NCI-H1436 (cell line): ENCODE results near the gene TMPRSS3.

ENCODE experiments used
- DNase-seq: peaks from one replicate; lab custom pipeline; 2025; lab: John Stamatoyannopoulos, UW

TMPRSS3 gene

DNA sequence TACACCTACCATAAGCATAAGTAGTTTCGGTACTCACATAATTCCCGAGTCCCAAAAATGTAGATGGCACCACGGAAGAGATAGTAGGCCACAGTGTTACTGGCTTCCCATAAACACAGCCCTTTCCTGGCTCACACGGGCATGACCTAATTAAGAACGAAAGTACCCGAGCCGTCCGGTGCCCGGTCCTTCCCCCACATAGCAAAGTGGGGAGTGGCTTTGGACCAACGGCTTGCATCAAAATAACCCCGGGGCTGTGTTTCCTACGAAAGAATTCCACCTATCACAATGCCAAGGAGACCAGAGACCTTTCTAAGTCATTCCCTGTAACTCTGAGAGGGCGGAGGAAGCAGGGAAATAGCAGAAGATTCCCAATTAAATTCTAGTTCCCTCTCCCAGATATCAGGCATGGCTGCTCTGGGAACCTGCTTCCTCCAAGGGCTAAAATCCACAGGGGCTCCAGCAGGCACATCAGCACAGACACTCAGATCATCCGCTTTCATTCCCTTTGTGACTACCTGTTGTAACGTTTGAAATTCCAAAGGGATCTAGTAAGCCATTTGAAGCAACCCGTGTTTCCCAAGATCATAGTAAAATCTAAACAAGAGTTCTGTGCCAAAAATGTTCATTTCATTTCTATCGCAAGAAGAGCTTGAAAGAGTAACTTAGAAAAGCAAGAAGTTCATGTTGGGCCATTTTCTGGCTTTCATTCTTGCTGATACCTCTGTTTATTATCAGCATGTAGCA is at the start of gene TMPRSS3:
Gene TMPRSS3, minus strand, starts transcription at position 148 of the 747 bp plus-strand sequence. CDS start 635 bp downstream, outside the sequence.
- no peak for DNase-seq

DNA sequence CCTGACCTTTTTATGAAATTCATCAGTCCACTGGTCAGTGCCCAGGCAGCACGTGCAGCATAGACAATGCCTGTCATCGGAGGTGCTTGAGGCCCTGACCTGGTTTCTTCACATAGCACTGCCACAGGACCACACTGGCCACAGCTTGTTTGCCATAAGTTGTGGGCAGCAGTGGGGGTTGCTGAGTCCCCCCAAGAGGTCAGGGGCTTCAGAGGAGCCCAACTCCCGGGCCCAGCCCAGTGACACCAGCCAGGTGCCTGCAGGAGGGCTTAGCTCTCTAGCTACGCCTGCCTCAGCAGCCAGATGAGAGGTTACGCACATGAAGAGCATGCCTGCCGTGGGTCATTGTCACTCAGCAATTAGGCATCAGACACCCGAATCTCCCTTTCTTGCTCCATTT is 49.5 kb upstream of the TMPRSS3 start:
- DNase-seq, result no peak

GRCh38 chr21:42444745-42445059 is 48.9 kb upstream of the TMPRSS3 start:
- no peak for DNase-seq

- no peak for DNase-seq
These were observed 48.3 kb upstream of the TMPRSS3 start for GRCh38 chr21:42443876-42444744.

GRCh38 chr21:42443181-42443785 is 47.4 kb upstream of the TMPRSS3 start:
- DNase-seq, result no peak

DNA sequence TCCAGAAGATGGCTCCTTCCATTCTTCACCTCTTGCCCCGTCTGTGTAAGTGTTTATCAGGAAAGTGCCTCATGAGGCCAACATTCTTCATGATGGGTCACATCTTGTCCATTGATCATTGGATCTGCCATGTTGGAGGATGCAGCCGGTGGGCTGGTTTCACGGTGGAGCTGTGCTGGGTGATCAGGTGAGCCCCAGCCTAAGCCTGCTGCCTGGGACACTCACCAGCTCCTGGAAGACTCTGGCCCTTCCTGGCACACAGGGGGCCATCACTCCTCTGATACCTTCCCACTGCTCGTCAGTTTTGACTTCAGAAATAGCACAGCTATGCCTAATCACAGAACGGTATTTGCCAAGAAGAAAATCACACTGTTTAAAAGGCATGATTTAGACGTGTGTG is 46.1 kb upstream of the TMPRSS3 start:
- no peak for DNase-seq

- no peak for DNase-seq
These were observed 44.4 kb upstream of the TMPRSS3 start for GRCh38 chr21:42440187-42440792.

DNA sequence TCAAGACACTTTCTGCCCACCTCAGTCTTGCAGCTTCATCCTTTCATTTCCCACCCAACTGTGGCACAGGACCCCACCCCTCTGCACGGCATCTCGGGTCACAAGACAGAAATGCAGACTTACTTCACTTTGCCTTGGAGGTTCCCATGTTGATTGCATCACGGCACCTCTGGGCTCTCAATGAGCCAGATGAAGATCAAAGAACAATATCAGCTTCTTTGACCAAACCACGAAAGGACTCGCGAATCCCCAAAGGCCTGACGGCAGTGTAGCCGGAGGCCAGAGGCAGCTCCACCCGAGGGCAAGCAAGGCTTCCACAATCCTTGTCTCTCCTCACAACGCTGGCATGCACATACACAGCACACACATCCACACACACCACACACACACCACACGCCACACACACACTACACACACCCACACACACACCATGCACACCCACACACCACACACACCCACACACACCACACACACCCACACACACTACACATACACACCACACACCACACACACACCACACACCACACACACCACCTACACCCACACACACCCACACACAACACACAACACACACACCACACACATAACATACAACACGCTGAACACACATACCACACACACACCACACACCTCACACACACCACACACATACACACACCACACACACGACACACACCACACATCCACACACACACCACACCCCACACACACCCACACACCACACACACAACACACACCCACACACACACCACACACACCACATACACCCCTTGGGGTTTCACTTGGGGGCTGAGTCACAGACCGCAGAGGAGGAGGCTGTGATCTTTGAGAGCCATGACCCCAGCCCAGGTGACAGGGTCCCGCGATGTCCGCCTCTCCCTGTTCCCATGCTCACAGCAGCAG is 43.7 kb upstream of the TMPRSS3 start:
- DNase-seq, result no peak

DNA sequence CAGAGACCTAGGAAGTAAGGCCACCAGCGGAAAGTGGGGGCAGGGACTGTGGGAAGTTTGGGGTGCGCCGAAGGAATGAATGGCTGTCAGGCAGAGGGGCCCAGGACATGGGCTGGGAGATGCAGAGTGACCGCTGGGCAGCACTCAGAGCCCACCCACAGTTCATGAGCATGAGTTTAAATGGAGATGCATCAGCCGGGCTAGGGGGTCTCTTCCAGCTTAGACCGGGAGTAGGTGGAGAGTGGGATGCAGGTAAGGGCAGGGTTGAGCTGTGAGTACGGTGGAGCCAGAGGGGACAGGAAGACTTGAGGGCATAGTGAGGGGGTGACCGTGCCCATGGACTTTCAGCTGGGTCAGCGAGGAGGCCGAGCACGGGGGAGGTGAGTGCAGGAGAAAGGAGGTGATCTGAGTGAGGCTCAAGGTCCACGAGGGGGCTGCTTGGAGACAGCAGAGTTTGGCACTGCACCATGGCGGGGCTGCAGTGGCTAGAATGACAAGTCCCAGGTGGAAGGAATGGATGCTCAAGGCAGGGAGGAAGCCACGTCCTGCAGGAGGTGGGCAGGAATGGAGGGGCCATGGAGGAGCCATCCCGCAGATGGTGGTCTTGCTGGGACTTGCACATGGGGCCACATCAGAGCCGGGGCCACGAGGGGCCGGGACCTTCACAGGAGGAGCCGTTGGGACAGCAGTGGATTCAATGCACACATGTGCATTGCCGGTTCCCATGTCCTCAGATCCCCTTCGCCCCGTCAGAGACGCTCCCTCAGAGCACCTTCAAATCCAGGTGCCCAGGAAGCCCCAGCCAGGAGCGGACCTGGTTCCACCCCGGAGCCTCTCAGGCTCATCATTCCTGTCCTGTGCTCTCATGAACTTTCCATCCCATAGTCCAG is 42.7 kb upstream of the TMPRSS3 start:
- DNase-seq, result no peak

DNA sequence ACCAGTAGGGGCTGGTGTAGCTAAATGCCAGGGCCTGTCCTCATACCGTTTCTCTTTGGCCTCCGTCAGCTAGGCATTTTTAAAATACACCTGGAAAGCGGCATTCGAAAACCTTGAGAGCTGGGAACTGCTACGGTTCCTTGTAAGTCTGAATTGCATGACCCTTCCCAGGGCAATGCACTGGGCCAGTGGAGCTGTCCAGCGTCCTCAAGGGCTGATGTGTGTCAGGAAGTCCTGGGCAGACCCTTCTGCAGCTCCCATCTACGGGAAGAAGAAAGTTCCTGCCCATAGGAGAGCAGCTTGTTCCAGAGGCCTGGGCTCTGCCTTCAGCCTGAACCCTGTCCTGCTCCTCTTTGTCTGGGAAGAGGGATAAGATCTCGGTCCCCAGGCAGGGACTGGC is 41.9 kb upstream of the TMPRSS3 start:
- DNase-seq, result no peak

- no peak for DNase-seq
These were observed 41.1 kb upstream of the TMPRSS3 start for GRCh38 chr21:42436914-42437313.

- DNase-seq, result no peak
These were observed 40.0 kb upstream of the TMPRSS3 start for GRCh38 chr21:42435833-42436232.

- DNase-seq, result no peak
These were observed 39.5 kb upstream of the TMPRSS3 start for GRCh38 chr21:42435401-42435800.

GRCh38 chr21:42434884-42435283 is 39.0 kb upstream of the TMPRSS3 start:
- DNase-seq, result no peak

GRCh38 chr21:42433946-42434551 is 38.2 kb upstream of the TMPRSS3 start:
- no peak for DNase-seq

- no peak for DNase-seq
These were observed 36.8 kb upstream of the TMPRSS3 start for GRCh38 chr21:42432695-42433094.

- no peak for DNase-seq
These were observed 35.3 kb upstream of the TMPRSS3 start for GRCh38 chr21:42431196-42431595.

DNA sequence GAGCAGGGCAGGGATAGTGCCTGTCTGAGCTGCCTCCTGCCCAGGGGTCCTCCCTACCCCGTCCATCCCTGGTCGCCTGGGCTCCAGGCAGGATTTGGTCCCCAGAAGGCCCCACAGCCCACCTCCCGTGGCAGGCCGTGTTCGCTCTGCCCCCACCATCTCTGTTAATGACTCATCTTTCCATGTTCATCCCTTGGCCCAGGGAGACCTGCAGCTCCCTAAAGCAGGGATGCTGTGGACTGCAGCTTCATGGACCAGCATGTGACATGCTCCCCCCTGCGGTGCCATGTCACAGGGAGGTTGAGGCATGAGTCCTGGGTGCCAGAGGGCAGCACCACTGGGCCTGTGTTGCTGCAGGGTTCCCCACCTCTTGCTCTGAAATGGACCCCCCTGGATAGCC is 34.7 kb upstream of the TMPRSS3 start:
- DNase-seq, result no peak

DNA sequence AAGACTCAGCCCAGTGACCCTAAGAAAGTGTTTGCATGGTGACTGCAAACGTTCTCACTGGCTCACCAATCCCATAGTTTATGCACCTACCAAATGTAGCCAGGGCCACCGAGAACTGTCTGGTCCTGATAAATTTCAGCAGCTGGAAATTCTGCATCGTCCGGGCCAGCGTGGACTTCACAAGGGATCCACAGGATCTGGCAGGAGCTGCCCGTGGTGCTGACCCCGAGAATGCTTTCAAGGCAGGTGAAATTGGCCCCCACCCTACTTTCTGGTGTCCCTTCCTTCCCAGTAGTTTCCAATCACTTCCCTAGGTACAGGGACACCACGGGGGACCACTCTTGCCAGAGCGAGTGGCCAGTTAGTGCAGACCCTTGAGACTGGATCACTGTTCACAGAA is 34.0 kb upstream of the TMPRSS3 start:
- no peak for DNase-seq

- no peak for DNase-seq
These were observed 33.2 kb upstream of the TMPRSS3 start for GRCh38 chr21:42429021-42429420.
